ENCODE data around the gene TBC1D10B. TPM values are rescaled to one million over a fixed set of nuclear protein-coding genes. Genes with fewer than 3 reads are reported as not detected.

The TBC1D10B gene
- total and polyA plus RNA-seq, 2 donors, result 12.1 to 25.0 TPM

GRCh38 chr16:30377050-30377811 is 6.9 kb upstream of the TBC1D10B start:
- Histone ChIP-seq H3K9me3 (ENCODE audit: control insufficient read depth in 2 of 2, insufficient read depth in 1 of 2, low read length in 1 of 2) (peaks cover 2 to 3% of the 10 kb centered on the region in 2 donors), H3K27me3 (ENCODE audit: control insufficient read depth in 2 of 2, insufficient read depth in 1 of 2, low read length in 1 of 2) (no peaks in the 10 kb centered on the region), H3K27ac (ENCODE audit: low read depth in 1 of 2, low read length in 1 of 2) (peak overlapping the region; percentile 92 to 100), H3K4me1 (ENCODE audit: control insufficient read depth in 2 of 2, insufficient read depth in 2 of 2, low read length in 2 of 2) (peaks cover 41 to 62% of the 10 kb centered on the region in 2 donors), H3K4me3 (ENCODE audit: low read length in 2 of 2) (peak overlapping the region; percentile 57 to 80), H3K36me3 (ENCODE audit: control insufficient read depth in 2 of 2, insufficient read depth in 2 of 2, low read length in 1 of 2) (peaks cover 0 to 13% of the 10 kb centered on the region in 2 donors)
- DNase-seq (ENCODE audit: low read depth in 6 of 9, low spot score in 9 of 9), result no peak
- 42% methylated on average over 29 of the region's 29 CpGs for WGBS

- Histone ChIP-seq H3K27ac (ENCODE audit: low read depth in 1 of 2, low read length in 1 of 2) (no peak overlapping the region), H3K27me3 (ENCODE audit: control insufficient read depth in 2 of 2, insufficient read depth in 1 of 2, low read length in 1 of 2) (no peaks in the 10 kb centered on the region), H3K9me3 (ENCODE audit: control insufficient read depth in 2 of 2, insufficient read depth in 1 of 2, low read length in 1 of 2) (peaks cover 2 to 3% of the 10 kb centered on the region in 2 donors), H3K4me1 (ENCODE audit: control insufficient read depth in 2 of 2, insufficient read depth in 2 of 2, low read length in 2 of 2) (peaks cover 44 to 62% of the 10 kb centered on the region in 2 donors), H3K36me3 (ENCODE audit: control insufficient read depth in 2 of 2, insufficient read depth in 2 of 2, low read length in 1 of 2) (peaks cover 0 to 13% of the 10 kb centered on the region in 2 donors), H3K4me3 (ENCODE audit: low read length in 2 of 2) (no peak overlapping the region)
- DNase-seq (ENCODE audit: low read depth in 6 of 9, low spot score in 9 of 9), result no peak
- WGBS, result 98% methylated on average over 8 of the region's 8 CpGs
These were observed 6.2 kb upstream of the TBC1D10B start for GRCh38 chr16:30376461-30376902.

- H3K4me3 ChIP-seq (ENCODE audit: low read length in 2 of 2), result no peak overlapping the region
- H3K27me3 ChIP-seq (ENCODE audit: control insufficient read depth in 2 of 2, insufficient read depth in 1 of 2, low read length in 1 of 2), result no peaks in the 10 kb centered on the region
- H3K36me3 ChIP-seq (ENCODE audit: control insufficient read depth in 2 of 2, insufficient read depth in 2 of 2, low read length in 1 of 2), result peaks cover 0 to 13% of the 10 kb centered on the region in 2 donors
- WGBS, result 96% methylated on average over 8 of the region's 8 CpGs
- peaks cover 2 to 3% of the 10 kb centered on the region in 2 donors for H3K9me3 ChIP-seq (ENCODE audit: control insufficient read depth in 2 of 2, insufficient read depth in 1 of 2, low read length in 1 of 2)
- DNase-seq (ENCODE audit: low read depth in 6 of 9, low spot score in 9 of 9), result no peak
- H3K27ac ChIP-seq (ENCODE audit: low read depth in 1 of 2, low read length in 1 of 2), result no peak overlapping the region
- peaks cover 44 to 62% of the 10 kb centered on the region in 2 donors for H3K4me1 ChIP-seq (ENCODE audit: control insufficient read depth in 2 of 2, insufficient read depth in 2 of 2, low read length in 2 of 2)
These were observed 5.6 kb upstream of the TBC1D10B start for GRCh38 chr16:30375864-30376263.

DNA sequence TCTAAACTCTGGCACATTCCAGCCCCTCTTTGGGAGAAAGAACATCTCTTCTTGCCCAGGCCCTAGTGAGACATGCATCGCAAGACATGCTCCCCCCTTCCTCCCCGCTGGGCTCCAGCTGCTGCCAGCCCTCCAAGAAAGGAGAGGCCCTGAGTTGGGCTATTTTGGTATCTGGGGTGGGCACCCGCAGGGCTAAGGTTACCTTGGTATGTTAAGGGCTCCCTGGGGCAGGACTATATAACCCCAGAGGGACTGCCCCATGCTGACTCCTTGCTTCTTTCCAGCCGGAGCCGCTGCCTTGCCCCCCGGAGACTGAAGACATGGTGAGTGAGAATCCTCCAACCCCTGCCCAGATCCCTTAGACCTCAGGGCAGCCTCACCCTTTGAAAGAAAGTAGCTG is 4.2 kb upstream of the TBC1D10B start, which contains the start of gene MYL11:
MYL11 (plus strand) TSS at position 265 of the 400 bp plus-strand sequence; CDS start at position 321, 56 bp downstream.
- no peak within 1 kb of the TSS for H3K27ac ChIP-seq (ENCODE audit: low read depth in 1 of 2, low read length in 1 of 2)
- H3K4me1 ChIP-seq (ENCODE audit: control insufficient read depth in 2 of 2, insufficient read depth in 2 of 2, low read length in 2 of 2), result peaks cover 31 to 51% of the 10 kb centered on the region in 2 donors
- peaks cover 2 to 3% of the 10 kb centered on the region in 2 donors for H3K9me3 ChIP-seq (ENCODE audit: control insufficient read depth in 2 of 2, insufficient read depth in 1 of 2, low read length in 1 of 2)
- H3K27me3 ChIP-seq (ENCODE audit: control insufficient read depth in 2 of 2, insufficient read depth in 1 of 2, low read length in 1 of 2), result no peaks in the 10 kb centered on the region
- whole genome bisulfite sequencing, result 96% methylated on average over 6 of the region's 6 CpGs
- H3K36me3 ChIP-seq (ENCODE audit: control insufficient read depth in 2 of 2, insufficient read depth in 2 of 2, low read length in 1 of 2), result peaks cover 0 to 6% of the 10 kb centered on the region in 2 donors
- no peak within 1 kb of the TSS for H3K4me3 ChIP-seq (ENCODE audit: low read length in 2 of 2)
- DNase-seq (ENCODE audit: low read depth in 6 of 9, low spot score in 9 of 9), result no peak

DNA sequence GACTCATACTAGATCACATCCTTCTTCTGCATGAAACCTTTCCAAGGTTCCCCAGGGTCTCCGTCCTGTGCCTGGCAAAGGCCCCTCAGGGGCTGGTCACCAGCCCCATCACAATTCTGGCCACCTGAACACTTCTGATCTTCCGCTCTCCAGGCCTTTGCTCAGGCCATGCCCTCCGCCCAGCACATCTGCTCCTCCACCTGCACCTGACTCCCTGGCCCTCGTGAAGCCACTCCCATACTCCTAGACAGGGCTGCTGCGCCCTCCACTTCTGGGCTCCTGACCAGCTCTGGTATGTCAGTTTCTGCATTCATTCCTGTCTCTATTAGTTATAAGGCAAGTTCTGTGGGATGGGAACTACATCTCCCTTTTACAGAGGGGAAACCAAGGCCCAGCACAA is 2.4 kb upstream of the TBC1D10B start:
- Histone ChIP-seq H3K4me1 (ENCODE audit: control insufficient read depth in 2 of 2, insufficient read depth in 2 of 2, low read length in 2 of 2) (peaks cover 36 to 54% of the 10 kb centered on the region in 2 donors), H3K9me3 (ENCODE audit: control insufficient read depth in 2 of 2, insufficient read depth in 1 of 2, low read length in 1 of 2) (peaks cover 0 to 8% of the 10 kb centered on the region in 2 donors), H3K27me3 (ENCODE audit: control insufficient read depth in 2 of 2, insufficient read depth in 1 of 2, low read length in 1 of 2) (no peaks in the 10 kb centered on the region), H3K27ac (ENCODE audit: low read depth in 1 of 2, low read length in 1 of 2) (peak overlapping the region in 1 of 2 donors; percentile 97), H3K36me3 (ENCODE audit: control insufficient read depth in 2 of 2, insufficient read depth in 2 of 2, low read length in 1 of 2) (peaks cover 0 to 4% of the 10 kb centered on the region in 2 donors), H3K4me3 (ENCODE audit: low read length in 2 of 2) (no peak overlapping the region)
- 94% methylated on average over 5 of the region's 5 CpGs for WGBS
- no peak for DNase-seq (ENCODE audit: low read depth in 6 of 9, low spot score in 9 of 9)

GRCh38 chr16:30372038-30372712 is 1.9 kb upstream of the TBC1D10B start:
- H3K4me3 ChIP-seq (ENCODE audit: low read length in 2 of 2), result no peak overlapping the region
- H3K27ac ChIP-seq (ENCODE audit: low read depth in 1 of 2, low read length in 1 of 2), result peak overlapping the region; percentile 36 to 97
- H3K36me3 ChIP-seq (ENCODE audit: control insufficient read depth in 2 of 2, insufficient read depth in 2 of 2, low read length in 1 of 2), result peaks cover 0 to 4% of the 10 kb centered on the region in 2 donors
- H3K4me1 ChIP-seq (ENCODE audit: control insufficient read depth in 2 of 2, insufficient read depth in 2 of 2, low read length in 2 of 2), result peaks cover 37 to 54% of the 10 kb centered on the region in 2 donors
- H3K9me3 ChIP-seq (ENCODE audit: control insufficient read depth in 2 of 2, insufficient read depth in 1 of 2, low read length in 1 of 2), result peaks cover 0 to 8% of the 10 kb centered on the region in 2 donors
- H3K27me3 ChIP-seq (ENCODE audit: control insufficient read depth in 2 of 2, insufficient read depth in 1 of 2, low read length in 1 of 2), result no peaks in the 10 kb centered on the region
- peak in 1 of 9 donors; percentile 74 for DNase-seq (ENCODE audit: low read depth in 6 of 9, low spot score in 9 of 9)
- 57% methylated on average over 6 of the region's 6 CpGs for WGBS

GRCh38 chr16:30371248-30371816 is 1.0 kb upstream of the TBC1D10B start:
- WGBS, result 25% methylated on average over 11 of the region's 11 CpGs
- no peaks in the 10 kb centered on the region for H3K27me3 ChIP-seq (ENCODE audit: control insufficient read depth in 2 of 2, insufficient read depth in 1 of 2, low read length in 1 of 2)
- peak overlapping the region; percentile 52 to 97 for H3K27ac ChIP-seq (ENCODE audit: low read depth in 1 of 2, low read length in 1 of 2)
- H3K4me3 ChIP-seq (ENCODE audit: low read length in 2 of 2), result peak overlapping the region; percentile 53 to 60
- H3K9me3 ChIP-seq (ENCODE audit: control insufficient read depth in 2 of 2, insufficient read depth in 1 of 2, low read length in 1 of 2), result peaks cover 0 to 8% of the 10 kb centered on the region in 2 donors
- peaks cover 3 to 8% of the 10 kb centered on the region in 2 donors for H3K36me3 ChIP-seq (ENCODE audit: control insufficient read depth in 2 of 2, insufficient read depth in 2 of 2, low read length in 1 of 2)
- H3K4me1 ChIP-seq (ENCODE audit: control insufficient read depth in 2 of 2, insufficient read depth in 2 of 2, low read length in 2 of 2), result peaks cover 36 to 54% of the 10 kb centered on the region in 2 donors
- DNase-seq (ENCODE audit: low read depth in 6 of 9, low spot score in 9 of 9), result no peak

- under 1% methylated on average over 76 of the region's 76 CpGs for WGBS
- H3K36me3 ChIP-seq (ENCODE audit: control insufficient read depth in 2 of 2, insufficient read depth in 2 of 2, low read length in 1 of 2), result peaks cover 13 to 16% of the 10 kb centered on the region in 2 donors
- peaks cover 36 to 54% of the 10 kb centered on the region in 2 donors for H3K4me1 ChIP-seq (ENCODE audit: control insufficient read depth in 2 of 2, insufficient read depth in 2 of 2, low read length in 2 of 2)
- H3K4me3 ChIP-seq (ENCODE audit: low read length in 2 of 2), result peak overlapping the region; percentile 80 to 83
- peaks cover 0 to 8% of the 10 kb centered on the region in 2 donors for H3K9me3 ChIP-seq (ENCODE audit: control insufficient read depth in 2 of 2, insufficient read depth in 1 of 2, low read length in 1 of 2)
- no peak for DNase-seq (ENCODE audit: low read depth in 6 of 9, low spot score in 9 of 9)
- peak overlapping the region in 1 of 2 donors; percentile 82 for H3K27ac ChIP-seq (ENCODE audit: low read depth in 1 of 2, low read length in 1 of 2)
- no peaks in the 10 kb centered on the region for H3K27me3 ChIP-seq (ENCODE audit: control insufficient read depth in 2 of 2, insufficient read depth in 1 of 2, low read length in 1 of 2)
These were observed 297 bp downstream of the TBC1D10B start for GRCh38 chr16:30369938-30370455.
